H1 (cell line): Measurements from ENCODE around the gene SLC35B4. TPM values are rescaled to one million over a fixed set of nuclear protein-coding genes. Genes with fewer than 3 reads are reported as not detected.

ENCODE experiments used
- CTCF ChIA-PET: fragments of 300-600 bp; sonication (Branson Sonifier 250); formaldehyde crosslinking; loops from one replicate; lab custom pipeline; 2021; ENCODE audit not compliant: partially characterized antibody; lab: Charles Lee
- POLR2A ChIA-PET: fragments of 300-600 bp; sonication (Branson Sonifier 250); formaldehyde crosslinking; loops from one replicate; lab custom pipeline; 2021; ENCODE audit warnings: inconsistent platforms; ENCODE audit not compliant: partially characterized antibody; lab: Charles Lee
- DNase-seq, 2 experiments: peaks; one replicate each; pipeline versions ENCODE4 v3.0.0 to v3.0.0-alpha.2; 2010 to 2022; ENCODE audit warnings: low spot score in 2 of 2, low read depth in 1 of 2, mixed read lengths in 1 of 2
- FAIRE-seq: peaks from 2 replicates; lab custom pipeline; 2011; peaks lifted over from hg19 to GRCh38; lab: Jason Lieb, UNC
- H2AFZ ChIP-seq: 2 replicates; pipeline ENCODE4 v1.8.1; 2012; ENCODE audit warnings: low read length, inconsistent platforms
- H2AK5ac ChIP-seq: 2 replicates; pipeline ENCODE4 v1.6.1; 2013; ENCODE audit warnings: low read depth, low read length
- H2BK120ac ChIP-seq: replicated peaks from 2 replicates; pipeline ENCODE3; 2013; ENCODE audit warnings: low read depth, low read length, inconsistent platforms
- H2BK12ac ChIP-seq: 2 replicates; pipeline ENCODE4 v1.6.1; 2013; ENCODE audit warnings: low read depth, low read length
- H2BK15ac ChIP-seq: 2 replicates; pipeline ENCODE4 v1.6.1; 2013; ENCODE audit warnings: low read length
- H2BK20ac ChIP-seq: 2 replicates; pipeline ENCODE4 v1.6.1; 2013; ENCODE audit warnings: low read length
- H2BK5ac ChIP-seq: 2 replicates; pipeline ENCODE4 v1.6.1; 2013; ENCODE audit warnings: low read depth, low read length
- H3K14ac ChIP-seq: 2 replicates; pipeline ENCODE4 v1.6.1; 2013; ENCODE audit warnings: inconsistent platforms; ENCODE audit not compliant: insufficient read length
- H3K18ac ChIP-seq: 2 replicates; pipeline ENCODE4 v1.6.1; 2013; ENCODE audit warnings: low read length; ENCODE audit errors: extremely low read depth
- H3K23ac ChIP-seq: 2 replicates; pipeline ENCODE4 v1.6.1; 2013; ENCODE audit warnings: inconsistent platforms; ENCODE audit not compliant: insufficient read length
- H3K23me2 ChIP-seq: 2 replicates; pipeline ENCODE4 v1.6.1; 2013; ENCODE audit warnings: low read depth, low read length
- H3K27ac ChIP-seq: 2 replicates; pipeline ENCODE4 v1.6.1; 2011; ENCODE audit warnings: low read depth, low read length, inconsistent platforms
- H3K27me3 ChIP-seq, 4 experiments: replicated peaks in 1 of 4; 1 replicate in 1 of 4; 2 replicates in 3 of 4; pipeline versions ENCODE4 v1.6.1 to v1.8.1; 2011 to 2013; ENCODE audit warnings: low read length in 3 of 4, mild to moderate bottlenecking in 3 of 4, inconsistent platforms in 2 of 4, mixed read lengths in 2 of 4, moderate library complexity in 1 of 4; ENCODE audit not compliant: control insufficient read depth in 3 of 4, insufficient read depth in 3 of 4; ENCODE audit errors: extremely low read depth in 1 of 4
- H3K36me3 ChIP-seq, 4 experiments: 2 replicates each; pipeline versions ENCODE4 v1.6.1 to v1.8.1; 2011 to 2013; ENCODE audit warnings: mild to moderate bottlenecking in 4 of 4, low read length in 3 of 4, moderate library complexity in 2 of 4, control low read depth in 1 of 4, inconsistent platforms in 1 of 4; ENCODE audit not compliant: insufficient read depth in 4 of 4, control insufficient read depth in 2 of 4
- H3K4ac ChIP-seq: replicated peaks from 2 replicates; pipeline ENCODE3; 2013; ENCODE audit warnings: low read length, low read depth, mixed read lengths, inconsistent platforms; ENCODE audit not compliant: insufficient read length
- H3K4me1 ChIP-seq, 4 experiments: replicated peaks in 1 of 4; 1 replicate in 1 of 4; 2 replicates in 3 of 4; pipeline versions ENCODE4 v1.6.1 to v1.8.1; 2011 to 2013; ENCODE audit warnings: low read length in 3 of 4, inconsistent platforms in 2 of 4, mixed read lengths in 1 of 4; ENCODE audit not compliant: insufficient read depth in 4 of 4, control insufficient read depth in 3 of 4
- H3K4me2 ChIP-seq, 2 experiments: 2 replicates each; pipeline versions ENCODE4 v1.6.1 to v1.8.1; 2011 to 2013; ENCODE audit warnings: low read depth in 2 of 2, low read length in 2 of 2, control low read depth in 1 of 2, inconsistent platforms in 1 of 2, mild to moderate bottlenecking in 1 of 2; ENCODE audit not compliant: insufficient read depth in 1 of 2
- H3K4me3 ChIP-seq, 4 experiments: fragments of 200-600, 300-600 bp in 1 of 4; sonication (generic), shearing (Covaris generic), sonication (Bioruptor Twin) in 1 of 4; 2 replicates each; pipeline versions ENCODE4 v1.5.1 to v1.8.1; 2011 to 2016; ENCODE audit warnings: low read length in 4 of 4, low read depth in 3 of 4, control low read depth in 2 of 4, inconsistent platforms in 2 of 4, mild to moderate bottlenecking in 2 of 4, mixed read lengths in 1 of 4, moderate library complexity in 1 of 4; ENCODE audit not compliant: insufficient read depth in 2 of 4; ENCODE audit errors: extremely low read depth in 1 of 4
- H3K56ac ChIP-seq: replicated peaks from 2 replicates; pipeline ENCODE3; 2013; ENCODE audit warnings: low read depth, mild to moderate bottlenecking, mixed read lengths, low read length, inconsistent platforms; ENCODE audit not compliant: insufficient read length
- H3K79me1 ChIP-seq: 2 replicates; pipeline ENCODE4 v1.6.1; 2013; ENCODE audit warnings: low read depth, low read length, control low read depth
- H3K79me2 ChIP-seq, 2 experiments: 2 replicates each; pipeline versions ENCODE4 v1.6.1 to v1.8.1; 2012 to 2013; ENCODE audit warnings: low read length in 2 of 2, mild to moderate bottlenecking in 2 of 2, inconsistent platforms in 1 of 2; ENCODE audit not compliant: insufficient read depth in 2 of 2, control insufficient read depth in 1 of 2
- H3K9ac ChIP-seq, 4 experiments: replicated peaks in 1 of 4; 1 replicate in 1 of 4; 2 replicates in 3 of 4; pipeline versions ENCODE4 v1.6.1 to v1.8.1; 2011 to 2013; ENCODE audit warnings: low read depth in 3 of 4, low read length in 3 of 4, control low read depth in 2 of 4, mild to moderate bottlenecking in 2 of 4, moderate library complexity in 2 of 4, inconsistent platforms in 1 of 4; ENCODE audit errors: extremely low read depth in 1 of 4
- H3K9me3 ChIP-seq, 2 experiments: 2 replicates each; pipeline versions ENCODE4 v1.6.1 to v1.8.1; 2012 to 2013; ENCODE audit warnings: mild to moderate bottlenecking in 2 of 2, moderate library complexity in 2 of 2, control low read depth in 1 of 2, inconsistent platforms in 1 of 2, low read depth in 1 of 2, low read length in 1 of 2, mixed read lengths in 1 of 2; ENCODE audit not compliant: insufficient read depth in 2 of 2
- H4K20me1 ChIP-seq, 2 experiments: replicated peaks in 1 of 2; 2 replicates each; pipeline versions ENCODE3 to v1.8.1; 2011 to 2013; ENCODE audit warnings: inconsistent platforms in 2 of 2, low read length in 2 of 2, mild to moderate bottlenecking in 1 of 2; ENCODE audit not compliant: insufficient read depth in 2 of 2, control insufficient read depth in 1 of 2
- H4K5ac ChIP-seq: 2 replicates; pipeline ENCODE4 v1.6.1; 2013; ENCODE audit warnings: low read length, low read depth, mixed read lengths, inconsistent platforms; ENCODE audit not compliant: insufficient read length
- H4K8ac ChIP-seq: 2 replicates; pipeline ENCODE4 v1.8.0; 2013; ENCODE audit warnings: mild to moderate bottlenecking, moderate library complexity, low read length, inconsistent platforms; ENCODE audit not compliant: insufficient read depth; ENCODE audit errors: extremely low read depth
- H4K91ac ChIP-seq: replicated peaks from 2 replicates; pipeline ENCODE3; 2013; ENCODE audit warnings: low read length, mixed read lengths, inconsistent platforms; ENCODE audit not compliant: insufficient read length
- ATF2 ChIP-seq: IDR thresholded peaks from 2 replicates; pipeline ENCODE4 v1.6.1; 2012; ENCODE audit warnings: low read length, inconsistent platforms
- CBX5 ChIP-seq: fragments of 300-800, 300-1000 bp; sonication (generic); IDR thresholded peaks from 2 replicates; pipeline ENCODE4 v1.7.1; 2016; ENCODE audit warnings: antibody characterized with exemption, low read length, low read depth
- CBX8 ChIP-seq: fragments of 300-800, 300-1000 bp; sonication (generic); IDR thresholded peaks from 2 replicates; pipeline ENCODE4 v1.7.1; 2016; ENCODE audit warnings: low read depth, low read length, borderline replicate concordance
- CTBP2 ChIP-seq: IDR thresholded peaks from 2 replicates; pipeline ENCODE4 v1.7.0; 2011; ENCODE audit warnings: borderline replicate concordance, mild to moderate bottlenecking, moderate library complexity, mixed read lengths, low read length; ENCODE audit not compliant: insufficient read depth, insufficient read length
- JUND ChIP-seq: IDR thresholded peaks from 2 replicates; pipeline ENCODE4 v1.6.1; 2011; ENCODE audit warnings: mild to moderate bottlenecking, improper control_type of control experiment, low read length
- KDM1A ChIP-seq: fragments of 200-600, 300-600 bp; sonication (generic); IDR thresholded peaks from 2 replicates; pipeline ENCODE4 v1.7.1; 2016; ENCODE audit warnings: mild to moderate bottlenecking, low read length, borderline replicate concordance
- SP1 ChIP-seq: IDR thresholded peaks from 2 replicates; pipeline ENCODE4 v1.6.1; 2011; ENCODE audit warnings: low read depth, low read length
- SP2 ChIP-seq: IDR thresholded peaks from 2 replicates; pipeline ENCODE4 v1.6.1; 2012; ENCODE audit warnings: mild to moderate bottlenecking, low read length, inconsistent platforms
- TCF12 ChIP-seq: IDR thresholded peaks from 2 replicates; pipeline ENCODE4 v1.6.1; 2011; ENCODE audit warnings: low read depth, mild to moderate bottlenecking, low read length
- YY1 ChIP-seq: IDR thresholded peaks from 2 replicates; pipeline ENCODE4 v1.6.1; 2011; ENCODE audit warnings: low read depth, mild to moderate bottlenecking, low read length
- polyA plus RNA-seq, 7 experiments: library from polyadenylated mRNA; depleted of rRNA in 3 of 7; stranded (reverse) in 5 of 7; unstranded in 2 of 7; fragments of >200 nt in 5 of 7; fragments of 200-250 nt in 2 of 7; gene quantifications; 1 replicate in 5 of 7; 2 replicates in 1 of 7; 4 replicates in 1 of 7; pipeline versions ENCODE4 v1.2.1 to v1.2.3, GENCODE V29; 2011 to 2013; ENCODE audit warnings: missing spikeins in 2 of 7, mixed read lengths in 2 of 7
- total RNA-seq: library from RNA; stranded (reverse); fragmentation: NEBNext Ultra II Directional; extraction: Animal tissue kit (Norgen Biotek cat#: 25700); gene quantifications from 2 replicates; pipeline ENCODE4 v1.2.1, GENCODE V29; 2021

Gene SLC35B4
- total and polyA plus RNA-seq, 2 of the 8 experiments (the other 6 are each of a cell fraction or from before 2014, with no cell fraction given): 28.9 to 34.6 TPM

GRCh38 chr7:134318443-134318842, 1.7 kb upstream of the SLC35B4 start:
- Histone ChIP-seq H3K14ac (no peak overlapping the region), H2BK12ac (no peak overlapping the region), H2AK5ac (no peak overlapping the region), H3K27ac (no peak overlapping the region), H3K4me2 (no peak overlapping the region), H3K79me1 (peaks cover 2% of the 10 kb centered on the region; the same call in 1 of the 2 replicates), H3K4ac (no peak overlapping the region), H3K9ac (no peak overlapping the region), H3K18ac (no peak overlapping the region), H3K23me2 (peaks cover 4% of the 10 kb centered on the region), H3K36me3 (no peaks in the 10 kb centered on the region), H2AFZ (no peak overlapping the region), H3K4me1 (no peaks in the 10 kb centered on the region; a peak in 1 of 7 replicates), H4K8ac (no peak overlapping the region), H3K56ac (no peak overlapping the region), H3K9me3 (no peaks in the 10 kb centered on the region), H4K91ac (no peak overlapping the region), H2BK5ac (no peak overlapping the region), H3K23ac (no peak overlapping the region), H3K27me3 (no peaks in the 10 kb centered on the region), H2BK20ac (no peak overlapping the region), H2BK15ac (no peak overlapping the region), H3K79me2 (peaks cover 0 to 18% of the 10 kb centered on the region in 2 experiments; a peak in 2 of 4 replicates), H4K5ac (no peak overlapping the region), H3K4me3 (no peak overlapping the region), H2BK120ac (no peak overlapping the region), H4K20me1 (no peaks in the 10 kb centered on the region)
- no peak for FAIRE-seq
- no peak for DNase-seq
- TF ChIP-seq ATF2 (no peak), CTBP2 (no peak), SP2 (no peak), SP1 (no peak), YY1 (no peak), CBX5 (no peak), KDM1A (no peak), CBX8 (no peak), TCF12 (no peak), JUND (no peak)
- ChIA-PET POLR2A (no interaction called here), CTCF (interaction anchor here (1.0 to 1.1 kb wide), 2 partner anchors 10 to 177 kb away, joined by 3 to 5 read pairs; no protein-coding TSS in a partner anchor)
